Body of pancreas (tissue), 4 donors: Measurements from ENCODE around the gene LEF1.

Experiments used
- POLR2A ChIP-seq, 3 donors: fragments of 450-650 bp; IDR thresholded peaks; one replicate each; pipeline ENCODE4 v1.6.1; 2016; ENCODE audit warnings: antibody characterized with exemption in 3 of 3, mild to moderate bottlenecking in 2 of 3
- TF ChIP-seq, protein P1 (sequence below), 7 experiments: fragments of 450-650 bp in 4 of 7; fragments of 200-600 bp in 3 of 7; sonication (generic) in 3 of 7; IDR thresholded peaks; one replicate each; pipeline ENCODE4 v1.5.1; 2016 to 2019; ENCODE audit warnings: antibody characterized with exemption in 7 of 7

DNA sequence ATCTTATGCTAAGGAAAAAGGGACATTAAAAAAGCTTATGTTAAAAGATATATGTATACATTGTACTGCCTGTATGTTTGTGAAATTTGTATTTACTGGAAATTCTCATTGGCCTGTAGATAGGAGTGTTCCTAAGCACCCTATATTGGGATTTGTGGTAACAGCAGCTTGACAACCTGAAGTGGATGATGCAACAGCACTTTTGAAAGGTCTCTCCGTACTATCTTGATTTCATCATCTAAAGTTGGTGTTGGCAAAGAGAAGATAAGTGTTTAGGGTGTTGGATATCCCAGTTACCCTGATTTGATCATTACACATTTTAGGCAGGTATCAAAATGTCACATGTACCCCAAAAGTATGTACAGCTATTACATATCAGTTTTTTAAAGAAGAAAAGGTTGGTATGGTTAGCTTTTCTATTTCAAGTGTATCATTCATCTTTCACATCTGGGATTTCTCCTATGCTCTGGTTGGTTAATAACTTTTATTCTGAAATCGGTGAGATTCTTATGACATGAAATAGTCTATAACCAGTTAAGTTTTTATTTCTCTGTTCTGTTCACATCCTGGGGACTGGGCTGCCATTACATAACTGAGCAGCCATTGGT lies 168.7 kb downstream of the LEF1 start:
- TF ChIP-seq, protein P1, sequence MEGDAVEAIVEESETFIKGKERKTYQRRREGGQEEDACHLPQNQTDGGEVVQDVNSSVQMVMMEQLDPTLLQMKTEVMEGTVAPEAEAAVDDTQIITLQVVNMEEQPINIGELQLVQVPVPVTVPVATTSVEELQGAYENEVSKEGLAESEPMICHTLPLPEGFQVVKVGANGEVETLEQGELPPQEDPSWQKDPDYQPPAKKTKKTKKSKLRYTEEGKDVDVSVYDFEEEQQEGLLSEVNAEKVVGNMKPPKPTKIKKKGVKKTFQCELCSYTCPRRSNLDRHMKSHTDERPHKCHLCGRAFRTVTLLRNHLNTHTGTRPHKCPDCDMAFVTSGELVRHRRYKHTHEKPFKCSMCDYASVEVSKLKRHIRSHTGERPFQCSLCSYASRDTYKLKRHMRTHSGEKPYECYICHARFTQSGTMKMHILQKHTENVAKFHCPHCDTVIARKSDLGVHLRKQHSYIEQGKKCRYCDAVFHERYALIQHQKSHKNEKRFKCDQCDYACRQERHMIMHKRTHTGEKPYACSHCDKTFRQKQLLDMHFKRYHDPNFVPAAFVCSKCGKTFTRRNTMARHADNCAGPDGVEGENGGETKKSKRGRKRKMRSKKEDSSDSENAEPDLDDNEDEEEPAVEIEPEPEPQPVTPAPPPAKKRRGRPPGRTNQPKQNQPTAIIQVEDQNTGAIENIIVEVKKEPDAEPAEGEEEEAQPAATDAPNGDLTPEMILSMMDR (IDR thresholded peaks at IDR 0.05) = no peak
- TF ChIP-seq POLR2A (IDR thresholded peaks at IDR 0.05) = no peak
